Measurements from ENCODE around the gene FMO2. TPM values are rescaled to one million over a fixed set of nuclear protein-coding genes. Genes with fewer than 3 reads are reported as not detected.
"Not testable (repeated sequence)": the region's sequence is repeated elsewhere in the genome, so short reads cannot be mapped to it uniquely, and the experiment has no call there.

The FMO2 gene
- total RNA-seq, 2 donors from 2014 or later: not detected

GRCh38 chr1:171206978-171207355 is 21.9 kb downstream of the FMO2 start:
- Mint-ChIP-seq H3K27ac (no peak overlapping the region), H3K9me3 (no peaks in the 10 kb centered on the region), H3K36me3 (no peaks in the 10 kb centered on the region)
- DNase-seq (ENCODE audit: low spot score in 2 of 2) (no peak), ATAC-seq (no peak)

GRCh38 chr1:171207377-171207776 is 22.3 kb downstream of the FMO2 start:
- no peak for DNase-seq (ENCODE audit: low spot score in 2 of 2)
- Mint-ChIP-seq H3K36me3 (no peaks in the 10 kb centered on the region), H3K9me3 (no peaks in the 10 kb centered on the region), H3K27ac (no peak overlapping the region)
- no peak for ATAC-seq

DNA sequence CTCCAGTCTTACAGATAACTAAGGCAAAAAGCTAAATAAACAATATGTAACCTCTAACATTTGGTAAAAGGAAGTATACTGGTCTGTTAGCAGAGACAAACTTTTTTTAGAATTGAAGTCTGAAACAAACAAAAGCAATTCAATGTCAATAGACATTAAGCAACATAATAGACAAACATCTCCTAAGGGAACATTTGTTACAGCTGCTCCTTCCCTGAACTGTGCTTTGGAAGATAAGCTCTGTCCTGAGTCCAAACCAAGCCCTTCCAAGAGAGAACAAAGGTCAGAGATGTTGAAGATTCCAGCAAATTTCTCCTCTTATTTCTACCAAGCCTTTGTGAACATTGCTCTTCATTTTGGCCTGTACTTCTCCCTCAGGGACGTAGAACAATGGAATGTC is 25.3 kb downstream of the FMO2 start:
- ATAC-seq (no peak), DNase-seq (ENCODE audit: low spot score in 2 of 2) (no peak)
- no peak overlapping the region for H3K27ac Mint-ChIP-seq
- H3K9me3 Mint-ChIP-seq: no peaks in the 10 kb centered on the region
- no peaks in the 10 kb centered on the region for H3K36me3 Mint-ChIP-seq

GRCh38 chr1:171212607-171213351 is 27.7 kb downstream of the FMO2 start:
- no peaks in the 10 kb centered on the region for H3K36me3 Mint-ChIP-seq
- no peaks in the 10 kb centered on the region for H3K9me3 Mint-ChIP-seq
- H3K27ac Mint-ChIP-seq: no peak overlapping the region
- no peak for ATAC-seq
- DNase-seq (ENCODE audit: low spot score in 2 of 2): no peak

GRCh38 chr1:171213559-171214454 is 28.7 kb downstream of the FMO2 start:
- Mint-ChIP-seq H3K9me3 (no peaks in the 10 kb centered on the region), H3K27ac (peak overlapping the region in 1 of 2 donors; percentile 37), H3K36me3 (peaks cover 0 to 8% of the 10 kb centered on the region in 2 donors)
- no peak for DNase-seq (ENCODE audit: low spot score in 2 of 2)
- ATAC-seq: no peak

GRCh38 chr1:171217658-171218443 is 32.8 kb downstream of the FMO2 start:
- Mint-ChIP-seq H3K27ac (no peak overlapping the region), H3K36me3 (peaks cover 0 to 10% of the 10 kb centered on the region in 2 donors), H3K9me3 (no peaks in the 10 kb centered on the region)
- ATAC-seq (no peak), DNase-seq (ENCODE audit: low spot score in 2 of 2) (no peak)

GRCh38 chr1:171218661-171219060 is 33.6 kb downstream of the FMO2 start:
- no peaks in the 10 kb centered on the region for H3K9me3 Mint-ChIP-seq
- H3K27ac Mint-ChIP-seq: no peak overlapping the region
- ATAC-seq (no peak), DNase-seq (ENCODE audit: low spot score in 2 of 2) (no peak)
- peaks cover 0 to 10% of the 10 kb centered on the region in 2 donors for H3K36me3 Mint-ChIP-seq

- DNase-seq (ENCODE audit: low spot score in 2 of 2) (no peak), ATAC-seq (no peak)
- peaks cover 0 to 10% of the 10 kb centered on the region in 2 donors for H3K36me3 Mint-ChIP-seq
- H3K27ac Mint-ChIP-seq: no peak overlapping the region
- no peaks in the 10 kb centered on the region for H3K9me3 Mint-ChIP-seq
These were observed 34.4 kb downstream of the FMO2 start for GRCh38 chr1:171219346-171220080.

GRCh38 chr1:171220081-171220420 is 35.0 kb downstream of the FMO2 start:
- ATAC-seq: no peak
- Mint-ChIP-seq H3K9me3 (no peaks in the 10 kb centered on the region), H3K36me3 (peaks cover 0 to 10% of the 10 kb centered on the region in 2 donors), H3K27ac (no peak overlapping the region)
- no peak for DNase-seq (ENCODE audit: low spot score in 2 of 2)

DNA sequence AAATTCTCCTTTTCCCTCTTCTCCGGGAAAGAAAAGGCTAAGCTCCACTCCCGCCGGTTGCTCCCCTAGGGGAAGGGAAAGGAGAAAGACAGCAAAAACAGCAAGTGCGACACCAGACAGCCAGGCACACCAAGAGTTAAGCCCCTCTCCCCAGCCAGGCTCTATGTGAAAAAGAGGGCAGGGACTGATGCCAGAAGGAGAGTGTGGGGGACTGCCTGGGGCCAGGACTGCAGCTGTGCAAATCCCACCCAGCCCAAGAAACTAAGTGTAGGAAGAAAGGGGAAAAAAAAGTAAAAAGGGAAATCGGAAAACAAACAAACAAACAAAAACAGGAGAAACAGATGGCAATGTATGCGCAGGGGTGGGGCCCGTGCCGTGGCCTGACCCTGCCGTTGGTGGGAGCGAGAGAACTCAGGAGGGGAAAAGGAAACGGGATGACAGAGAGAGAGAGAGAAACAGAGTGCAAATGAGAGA is 35.5 kb downstream of the FMO2 start:
- Mint-ChIP-seq H3K27ac (no peak overlapping the region), H3K36me3 (peaks cover 0 to 10% of the 10 kb centered on the region in 2 donors), H3K9me3 (no peaks in the 10 kb centered on the region)
- no peak for DNase-seq (ENCODE audit: low spot score in 2 of 2)
- no peak for ATAC-seq

DNA sequence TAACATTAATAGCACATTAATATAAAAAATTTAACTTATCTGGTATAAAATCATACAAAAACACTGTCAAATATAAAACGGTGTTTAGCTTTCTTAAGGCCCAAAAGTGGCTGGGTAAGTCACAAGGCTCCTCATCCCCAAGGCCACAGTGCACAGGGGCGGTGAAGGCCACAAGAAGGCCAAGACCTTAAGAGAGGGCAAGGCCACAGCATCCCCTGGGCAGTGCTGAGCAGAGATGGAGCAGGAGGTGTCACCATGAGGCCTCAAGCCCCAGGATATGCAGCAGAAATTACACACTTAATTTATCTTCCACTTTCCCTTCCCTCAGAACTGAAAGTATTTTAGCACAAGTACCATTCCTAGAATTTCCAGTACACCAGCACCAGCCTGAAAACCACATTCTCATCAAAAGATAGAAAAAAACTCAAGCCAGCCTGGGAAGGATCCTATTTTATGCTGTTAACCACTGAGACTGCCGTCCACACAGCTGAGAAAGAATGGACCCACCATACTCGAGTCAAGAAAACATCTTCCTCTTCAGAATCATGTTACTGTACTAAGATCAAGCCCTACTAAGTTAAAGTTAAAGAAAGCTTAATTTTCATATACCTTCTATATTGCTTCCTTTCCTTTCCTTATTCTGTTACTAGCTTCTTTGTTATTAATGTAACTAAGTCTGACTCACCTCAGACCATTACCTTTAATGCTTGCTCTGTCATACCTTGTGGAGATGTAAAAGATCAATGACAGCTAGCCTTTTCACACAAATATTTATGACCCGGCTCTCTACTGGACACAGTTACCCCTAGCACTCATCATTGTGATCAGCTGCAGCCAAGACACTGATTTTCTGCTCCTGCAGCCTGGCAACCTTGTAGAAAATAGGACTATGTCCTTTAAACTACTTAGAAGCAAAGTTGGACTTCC is 36.8 kb downstream of the FMO2 start:
- Mint-ChIP-seq H3K9me3 (no peaks in the 10 kb centered on the region), H3K36me3 (peaks cover 0 to 10% of the 10 kb centered on the region in 2 donors), H3K27ac (no peak overlapping the region)
- ATAC-seq: no peak
- DNase-seq (ENCODE audit: low spot score in 2 of 2): no peak

- Mint-ChIP-seq H3K9me3 (no peaks in the 10 kb centered on the region), H3K36me3 (peaks cover 0 to 10% of the 10 kb centered on the region in 2 donors), H3K27ac (no peak overlapping the region)
- no peak for ATAC-seq
- DNase-seq (ENCODE audit: low spot score in 2 of 2): no peak
These were observed 37.8 kb downstream of the FMO2 start for GRCh38 chr1:171222936-171223335.

DNA sequence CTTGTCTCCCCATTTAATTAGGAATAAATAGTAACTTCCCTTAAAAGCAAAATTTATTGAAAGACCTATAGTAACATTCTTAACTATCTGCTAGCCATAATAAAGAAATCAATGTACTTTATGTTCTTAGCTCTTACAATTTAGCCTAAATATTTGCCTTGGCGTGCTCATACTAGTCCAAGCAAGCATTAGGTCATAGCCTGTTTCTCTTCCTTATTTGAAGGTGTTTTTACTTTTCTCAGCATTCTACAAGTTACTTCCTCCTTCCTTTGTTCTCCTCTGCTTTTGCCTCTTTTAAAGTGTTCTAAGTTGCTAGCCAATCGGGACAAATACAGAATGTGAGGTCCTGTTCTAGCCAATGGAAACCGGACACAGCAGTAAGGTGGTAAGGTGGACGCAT is 39.2 kb downstream of the FMO2 start:
- not testable (repeated sequence) for H3K36me3 Mint-ChIP-seq; DNase-seq (ENCODE audit: low spot score in 2 of 2); ATAC-seq; H3K9me3 Mint-ChIP-seq; H3K27ac Mint-ChIP-seq

- ATAC-seq: peak; percentile 31 to 77
- H3K36me3 Mint-ChIP-seq: no peaks in the 10 kb centered on the region
- no peaks in the 10 kb centered on the region for H3K9me3 Mint-ChIP-seq
- H3K27ac Mint-ChIP-seq: no peak overlapping the region
- peak in 1 of 2 donors; percentile 4 for DNase-seq (ENCODE audit: low spot score in 2 of 2)
These were observed 41.8 kb downstream of the FMO2 start for GRCh38 chr1:171226747-171227370.

DNA sequence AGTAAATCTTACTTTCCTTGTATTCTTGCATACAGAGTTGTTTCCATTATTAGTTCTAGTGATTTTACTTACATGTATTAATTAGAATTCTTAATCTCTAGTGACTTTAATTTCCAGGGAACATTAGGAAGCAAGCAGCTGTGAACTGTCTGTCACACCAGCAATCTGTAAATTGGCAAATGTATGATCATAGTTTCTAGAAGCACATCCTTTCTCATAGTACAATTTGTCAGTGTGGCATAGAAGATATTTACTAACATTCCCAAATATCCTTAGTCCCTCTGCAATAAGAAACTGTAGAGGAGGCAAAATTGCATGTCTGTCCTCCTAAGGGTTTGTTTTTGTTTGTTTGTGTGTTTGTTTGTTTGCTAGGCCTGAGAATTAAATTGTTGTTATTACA is 46.2 kb downstream of the FMO2 start:
- no peaks in the 10 kb centered on the region for H3K9me3 Mint-ChIP-seq
- no peak overlapping the region for H3K27ac Mint-ChIP-seq
- no peak for DNase-seq (ENCODE audit: low spot score in 2 of 2)
- no peaks in the 10 kb centered on the region for H3K36me3 Mint-ChIP-seq
- ATAC-seq: no peak

Data from activated naive CD4-positive, alpha-beta T cell treated with anti-CD3 and anti-CD28 coated beads, Interleukin-2, amount 50 U/mL, for 72 hours (primary cell).